NCI-H460 (cell line): ENCODE data around the gene AIRE. TPM values are rescaled to one million over a fixed set of nuclear protein-coding genes. Genes with fewer than 3 reads are reported as not detected.

Experiments
- DNase-seq: peaks from one replicate; pipeline ENCODE4 v3.0.0-alpha.2; 2016; ENCODE audit warnings: low read depth; ENCODE audit errors: extremely low read depth
- total RNA-seq: library from RNA; depleted of rRNA; stranded (reverse); fragments of >200 nt; shearing (Covaris generic); gene quantifications from 2 replicates; pipeline ENCODE4 v1.2.3, GENCODE V29; 2014

Gene AIRE
- total RNA-seq, 1 experiment from 2014 or later: not detected

DNA sequence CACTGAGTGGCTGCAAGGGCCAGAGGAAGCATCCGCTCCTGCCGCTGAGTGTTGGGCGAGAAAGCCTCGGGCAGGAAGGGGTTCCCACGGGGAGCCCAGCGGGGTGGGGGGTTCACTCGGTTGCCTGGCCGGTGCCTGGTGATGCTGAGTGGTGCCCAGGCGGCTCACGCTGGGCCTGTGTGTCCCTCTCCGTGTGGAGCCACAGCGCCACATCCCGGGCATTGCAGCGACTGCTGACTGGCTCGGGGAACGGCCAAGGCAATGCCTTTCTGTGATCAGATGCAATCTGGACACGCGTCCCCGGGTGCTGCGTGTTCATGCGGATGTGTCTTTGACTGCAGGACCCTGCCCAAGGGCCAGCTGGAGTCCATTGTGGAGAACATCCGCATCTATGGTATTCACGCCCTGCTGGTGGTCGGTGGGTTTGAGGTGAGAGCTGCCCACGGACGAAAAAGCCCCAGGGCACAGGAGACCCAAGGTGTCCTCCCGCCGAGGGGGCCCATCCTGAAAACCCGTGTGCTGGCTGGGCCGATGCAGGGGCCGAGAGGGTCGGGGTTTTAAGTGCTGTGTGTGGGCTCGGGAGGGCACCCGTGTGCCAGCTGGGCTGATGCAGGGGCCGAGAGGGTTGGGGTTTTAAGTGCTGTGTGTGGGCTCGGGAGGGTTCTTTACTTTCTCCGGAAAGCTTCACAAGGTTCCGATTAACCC is 37.1 kb downstream of the AIRE start:
- no peak for DNase-seq

DNA sequence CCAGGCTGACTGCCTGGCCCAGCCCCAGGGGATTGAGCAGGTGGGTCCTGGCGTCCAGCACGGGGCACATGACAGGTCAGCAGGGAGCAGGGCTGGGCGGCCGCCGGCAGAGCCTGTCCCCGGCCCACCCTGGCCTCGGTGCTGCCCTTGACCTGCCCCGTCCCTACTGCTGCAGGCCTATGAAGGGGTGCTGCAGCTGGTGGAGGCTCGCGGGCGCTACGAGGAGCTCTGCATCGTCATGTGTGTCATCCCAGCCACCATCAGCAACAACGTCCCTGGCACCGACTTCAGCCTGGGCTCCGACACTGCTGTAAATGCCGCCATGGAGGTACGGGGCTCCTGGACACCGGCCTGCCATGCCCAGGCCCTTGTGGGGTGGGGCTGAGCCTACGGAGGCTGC is 37.9 kb downstream of the AIRE start:
- DNase-seq: no peak

DNA sequence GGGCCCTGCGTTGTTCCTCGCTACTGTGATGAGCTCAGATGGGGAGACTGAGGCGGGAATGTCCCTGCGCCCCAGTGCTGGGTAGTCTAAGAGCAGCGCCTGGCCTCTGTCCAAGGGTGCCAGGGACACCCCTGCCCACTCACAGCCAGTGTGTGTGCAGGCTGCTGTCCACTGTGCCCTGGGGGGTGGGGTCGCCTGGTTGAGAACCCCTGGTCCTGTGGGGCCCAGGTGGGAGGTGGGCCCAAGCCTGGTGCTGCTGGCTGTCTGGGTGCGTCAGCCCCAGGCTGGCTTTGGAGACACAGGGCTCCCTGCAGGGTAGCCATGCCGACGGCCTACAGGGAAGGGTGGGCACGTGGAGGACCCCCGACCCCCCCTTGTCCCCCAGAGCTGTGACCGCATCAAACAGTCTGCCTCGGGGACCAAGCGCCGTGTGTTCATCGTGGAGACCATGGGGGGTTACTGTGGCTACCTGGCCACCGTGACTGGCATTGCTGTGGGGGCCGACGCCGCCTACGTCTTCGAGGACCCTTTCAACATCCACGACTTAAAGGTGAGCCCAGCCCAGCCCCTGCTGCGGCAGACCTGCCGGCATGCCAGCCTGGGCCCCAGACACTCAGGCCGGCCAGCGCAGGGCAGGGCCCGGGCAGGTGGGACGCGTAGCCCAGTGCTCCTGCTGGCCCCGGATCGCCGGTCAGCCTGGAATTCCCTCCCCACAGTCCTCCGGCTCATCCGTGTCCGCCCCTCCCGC is 38.6 kb downstream of the AIRE start:
- DNase-seq: no peak

DNA sequence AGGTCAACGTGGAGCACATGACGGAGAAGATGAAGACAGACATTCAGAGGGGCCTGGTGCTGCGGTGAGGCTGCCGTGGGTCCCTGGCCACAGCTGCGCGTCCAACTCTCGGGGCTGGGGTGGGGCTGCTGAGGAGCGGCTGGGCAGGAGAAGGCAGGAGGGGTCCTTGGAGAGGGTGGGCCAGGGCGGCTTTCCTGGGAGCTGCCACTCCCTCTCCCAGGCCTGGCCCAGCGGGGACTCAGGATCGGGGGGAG is 39.1 kb downstream of the AIRE start:
- no peak for DNase-seq

DNA sequence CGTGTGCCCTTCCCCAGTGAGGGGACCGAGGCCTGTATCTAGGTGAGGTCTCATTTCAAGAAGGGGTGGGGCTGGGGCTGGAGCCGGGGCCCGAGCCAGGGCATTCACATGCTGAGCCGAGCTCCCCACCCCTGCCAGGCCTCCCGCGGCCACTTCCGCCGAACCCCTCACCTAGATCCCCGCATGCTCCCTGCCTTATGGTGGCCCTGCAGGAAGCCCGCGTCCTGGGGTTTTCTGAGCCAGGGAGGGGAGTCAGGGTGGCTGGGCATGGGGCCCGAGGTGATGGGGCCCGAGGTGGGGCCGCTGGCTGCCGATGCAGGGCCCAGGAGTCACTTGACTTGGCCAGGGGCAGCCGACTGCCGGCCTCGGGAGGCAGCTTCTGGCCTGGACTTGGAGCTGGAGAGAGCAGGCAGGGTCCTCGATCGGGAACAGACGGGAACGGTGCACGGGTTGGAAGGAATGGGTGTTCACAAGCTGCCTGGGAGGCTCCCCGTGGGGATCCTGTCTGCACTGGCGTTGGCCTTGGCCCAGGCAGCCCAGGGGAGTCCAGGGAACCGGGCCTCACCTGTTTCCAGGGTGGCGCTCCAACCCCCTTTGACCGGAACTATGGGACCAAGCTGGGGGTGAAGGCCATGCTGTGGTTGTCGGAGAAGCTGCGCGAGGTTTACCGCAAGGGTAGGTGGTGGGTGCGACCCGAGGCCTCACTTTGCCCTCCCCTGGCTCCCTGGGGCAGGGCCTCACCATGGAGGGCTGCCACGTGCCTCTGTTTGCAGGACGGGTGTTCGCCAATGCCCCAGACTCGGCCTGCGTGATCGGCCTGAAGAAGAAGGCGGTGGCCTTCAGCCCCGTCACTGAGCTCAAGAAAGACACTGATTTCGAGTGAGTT is 40.0 kb downstream of the AIRE start:
- no peak for DNase-seq

DNA sequence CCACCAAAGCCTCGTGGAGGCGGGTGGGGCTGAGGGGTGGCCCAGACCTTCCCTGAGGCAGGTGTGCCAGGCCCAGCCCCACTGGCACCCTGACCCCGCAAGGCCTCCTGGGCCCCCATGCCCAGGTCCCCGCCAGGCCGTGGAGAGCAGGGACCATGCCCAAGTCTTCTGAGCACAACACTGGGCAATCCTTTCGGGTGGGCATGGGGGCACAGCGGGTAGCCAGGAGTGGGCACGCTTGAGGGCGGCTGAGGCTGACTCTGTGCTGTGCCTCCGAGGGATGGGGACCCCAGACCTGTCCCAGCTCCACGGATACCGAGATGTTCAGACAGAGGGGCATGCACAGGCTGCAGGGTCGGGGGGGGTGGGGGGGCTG is 40.6 kb downstream of the AIRE start:
- DNase-seq: no peak

DNA sequence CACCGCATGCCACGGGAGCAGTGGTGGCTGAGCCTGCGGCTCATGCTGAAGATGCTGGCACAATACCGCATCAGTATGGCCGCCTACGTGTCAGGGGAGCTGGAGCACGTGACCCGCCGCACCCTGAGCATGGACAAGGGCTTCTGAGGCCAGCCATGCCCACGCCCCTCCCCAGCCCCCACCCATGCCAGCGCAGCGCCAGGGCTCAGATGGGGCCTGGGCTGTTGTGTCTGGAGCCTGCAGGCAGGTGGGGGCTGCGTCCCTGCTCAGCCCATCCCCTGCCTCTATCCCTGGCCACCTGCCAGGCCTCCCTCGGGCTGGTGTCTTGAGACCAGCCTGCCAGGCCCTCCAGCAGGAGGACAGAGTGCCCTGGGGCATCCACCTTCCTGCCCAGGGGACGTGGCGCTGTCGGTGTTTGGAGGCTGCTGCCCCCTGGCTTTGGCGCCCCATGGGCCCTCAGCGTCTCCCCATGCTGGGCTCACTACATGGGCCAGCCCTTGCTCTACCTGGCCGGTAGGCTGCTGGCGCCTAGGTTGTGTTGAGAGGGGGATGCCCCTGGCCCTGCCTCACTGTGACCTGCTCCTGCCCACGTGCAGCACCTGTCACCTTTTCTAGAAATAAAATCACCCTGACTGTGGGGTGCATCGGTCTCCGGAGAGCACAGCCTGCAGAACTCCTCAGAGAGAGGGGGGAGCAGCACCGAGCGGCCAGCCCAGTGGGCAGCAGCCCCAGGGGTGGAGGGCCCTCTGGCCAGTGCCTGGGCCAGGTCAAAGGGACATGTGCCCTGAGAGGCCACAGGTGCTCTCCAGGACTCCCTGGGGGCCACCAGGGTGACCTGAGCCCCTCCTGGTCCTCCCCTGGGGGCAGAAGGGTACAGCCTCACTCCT is 41.3 kb downstream of the AIRE start:
- no peak for DNase-seq

DNA sequence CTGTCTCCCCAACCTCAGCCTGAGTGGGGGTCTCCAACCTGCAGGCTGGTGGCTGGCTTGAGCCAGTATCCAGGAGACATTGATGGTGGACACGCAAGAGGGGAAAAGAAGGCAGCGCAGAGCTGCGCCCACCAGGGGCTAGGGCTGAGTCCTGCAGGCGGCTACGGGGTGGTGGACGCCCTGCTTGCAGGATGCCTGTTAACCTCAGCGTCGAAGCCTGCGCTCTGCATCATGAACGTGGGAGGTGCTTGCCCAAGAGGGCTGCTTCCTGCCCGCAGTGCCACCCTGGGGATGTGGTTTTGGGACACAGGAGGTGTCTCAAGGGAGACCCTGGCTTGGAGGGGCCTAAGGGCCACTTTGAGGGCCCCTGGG is 41.9 kb downstream of the AIRE start:
- no peak for DNase-seq

DNA sequence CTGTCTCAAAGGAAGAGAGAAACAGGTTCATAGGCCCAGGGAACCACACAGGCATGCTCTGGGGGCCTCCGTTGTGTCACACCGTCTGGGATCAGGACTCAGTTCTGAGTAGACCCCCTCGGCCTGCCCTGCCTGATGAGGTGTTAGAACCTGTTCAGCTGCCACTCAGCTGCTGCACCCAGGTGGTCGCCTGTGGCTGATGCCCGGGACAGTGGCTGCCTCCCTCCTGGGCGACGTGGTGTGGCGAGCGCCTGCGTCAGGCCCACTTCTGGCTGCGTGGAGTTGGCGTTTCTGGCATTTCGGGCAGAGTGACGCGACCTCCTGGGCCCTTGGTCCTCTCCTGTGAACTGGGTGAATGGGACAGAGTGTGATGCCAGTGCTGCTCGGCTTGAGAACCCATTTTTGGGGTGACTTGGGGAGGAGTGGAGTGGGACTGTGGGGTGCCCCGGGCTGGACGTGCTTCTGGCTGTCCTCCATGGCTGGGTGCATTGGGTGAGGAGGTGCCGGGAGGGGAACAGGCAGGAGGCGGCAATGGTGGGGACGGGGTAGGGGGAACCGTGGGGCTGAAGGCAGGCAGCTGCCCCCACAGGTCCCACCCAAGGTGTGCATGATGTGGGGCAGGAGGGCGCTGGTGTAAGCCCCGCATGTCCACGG is 42.7 kb downstream of the AIRE start:
- DNase-seq: no peak

DNA sequence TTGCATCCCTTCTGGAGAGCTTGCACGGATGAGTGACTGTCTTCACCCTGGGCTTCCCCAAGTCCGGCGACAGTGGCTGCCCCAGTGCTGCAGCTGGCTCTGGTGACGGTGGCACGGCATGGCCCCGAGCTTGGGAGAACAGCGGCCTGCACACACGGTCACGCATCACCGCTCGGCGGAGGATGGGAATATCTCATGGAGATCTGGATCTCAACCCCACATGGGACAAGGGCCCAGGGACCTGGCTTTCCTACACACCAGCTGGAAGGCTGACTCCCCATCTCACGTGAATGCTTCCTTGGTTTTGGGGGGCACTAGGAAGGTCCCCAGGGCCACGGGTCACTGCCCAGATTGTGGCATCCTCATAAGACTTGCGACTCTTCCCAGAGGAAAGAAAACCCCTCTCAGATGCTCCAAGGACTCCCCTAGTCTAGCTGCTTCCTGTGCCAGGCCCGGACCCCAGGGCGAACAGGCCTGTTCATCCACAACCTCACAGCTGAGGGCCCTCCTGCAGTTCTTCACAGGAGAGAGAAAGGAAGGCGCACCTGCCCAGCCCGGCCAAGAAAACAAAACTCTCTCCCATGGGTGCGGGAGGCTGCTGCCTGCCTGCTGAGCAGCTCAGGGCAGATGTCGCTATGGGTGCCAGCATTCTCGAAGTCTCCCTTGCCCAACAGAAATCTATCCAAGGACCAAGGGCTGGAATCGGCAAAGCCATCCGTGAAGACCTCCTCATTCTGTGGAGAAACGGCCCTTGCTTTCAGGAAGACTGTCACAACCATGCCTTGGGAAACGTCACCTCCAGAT is 43.6 kb downstream of the AIRE start:
- DNase-seq: no peak

DNA sequence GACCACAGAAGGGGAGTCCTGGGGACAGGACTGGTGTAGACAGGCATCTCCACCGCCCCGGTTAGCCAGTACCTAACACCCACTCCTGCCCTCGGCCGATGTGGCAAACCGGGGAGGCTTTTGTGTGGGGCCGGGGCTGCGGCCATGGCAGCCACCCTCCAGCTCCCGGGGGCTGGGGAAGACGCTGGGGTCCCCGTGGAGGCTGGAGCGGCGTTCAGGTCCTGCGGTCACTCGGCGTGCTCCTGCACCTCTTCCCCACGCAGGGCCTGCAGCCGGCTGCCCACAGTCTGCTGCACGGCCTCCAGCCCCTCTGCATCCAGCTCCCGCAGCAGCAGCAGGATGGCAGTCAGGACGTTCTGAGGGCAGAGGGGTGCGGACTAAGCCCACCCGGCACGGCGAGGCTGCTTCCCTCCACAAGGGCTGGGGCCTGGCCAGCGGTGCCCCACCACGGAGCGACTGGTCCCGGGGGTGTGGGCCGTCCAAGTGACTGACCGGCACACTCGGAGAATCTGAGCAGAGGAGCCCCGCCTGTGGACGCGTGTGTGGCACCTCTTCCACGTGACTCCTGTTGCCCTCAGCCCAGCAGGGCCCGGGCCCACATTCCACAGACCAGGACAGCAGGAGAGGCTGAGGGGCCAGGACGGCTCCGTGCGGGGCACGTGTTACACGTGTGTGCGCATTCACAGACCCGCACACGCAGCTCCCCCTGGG is 44.5 kb downstream of the AIRE start:
- no peak for DNase-seq

DNA sequence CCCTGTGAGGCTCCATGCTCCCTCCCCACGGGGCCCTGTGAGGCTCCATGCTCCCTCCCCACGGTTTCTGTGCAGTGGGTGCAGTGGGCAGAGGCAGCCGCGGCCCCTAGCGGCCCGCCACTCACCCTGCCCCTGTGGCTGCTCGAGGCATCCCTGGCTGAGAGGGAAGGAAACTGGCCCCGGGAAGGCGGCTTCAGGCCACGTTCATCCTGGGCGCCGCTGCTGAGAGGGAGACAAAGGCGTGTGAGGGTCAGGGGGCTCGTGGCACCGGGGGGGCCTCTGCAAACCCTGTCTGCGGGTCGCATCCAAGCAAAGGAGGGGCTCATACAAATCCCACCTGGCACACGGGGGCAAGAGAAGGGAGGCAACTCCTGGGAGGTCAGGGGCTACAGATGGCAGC is 45.0 kb downstream of the AIRE start:
- no peak for DNase-seq

DNA sequence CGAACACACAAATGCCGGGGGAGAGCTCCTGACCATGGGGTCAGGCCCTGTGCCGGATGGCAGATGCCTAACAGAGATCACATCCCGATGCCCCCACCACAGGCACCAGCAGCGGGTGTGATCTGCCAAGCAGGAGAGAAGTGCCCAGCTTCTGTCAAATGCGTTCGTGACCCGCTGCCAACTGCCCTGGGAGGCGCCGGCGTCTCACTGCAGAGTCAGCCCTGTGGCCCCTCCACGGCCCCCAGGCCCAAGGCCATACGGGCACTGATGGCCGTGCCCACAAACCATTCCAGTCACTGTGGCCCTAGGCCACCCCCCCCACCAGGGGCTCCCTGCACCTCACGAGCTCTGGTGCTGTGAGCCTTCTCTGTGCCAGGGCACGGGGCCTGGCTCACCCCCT is 45.5 kb downstream of the AIRE start:
- no peak for DNase-seq

DNA sequence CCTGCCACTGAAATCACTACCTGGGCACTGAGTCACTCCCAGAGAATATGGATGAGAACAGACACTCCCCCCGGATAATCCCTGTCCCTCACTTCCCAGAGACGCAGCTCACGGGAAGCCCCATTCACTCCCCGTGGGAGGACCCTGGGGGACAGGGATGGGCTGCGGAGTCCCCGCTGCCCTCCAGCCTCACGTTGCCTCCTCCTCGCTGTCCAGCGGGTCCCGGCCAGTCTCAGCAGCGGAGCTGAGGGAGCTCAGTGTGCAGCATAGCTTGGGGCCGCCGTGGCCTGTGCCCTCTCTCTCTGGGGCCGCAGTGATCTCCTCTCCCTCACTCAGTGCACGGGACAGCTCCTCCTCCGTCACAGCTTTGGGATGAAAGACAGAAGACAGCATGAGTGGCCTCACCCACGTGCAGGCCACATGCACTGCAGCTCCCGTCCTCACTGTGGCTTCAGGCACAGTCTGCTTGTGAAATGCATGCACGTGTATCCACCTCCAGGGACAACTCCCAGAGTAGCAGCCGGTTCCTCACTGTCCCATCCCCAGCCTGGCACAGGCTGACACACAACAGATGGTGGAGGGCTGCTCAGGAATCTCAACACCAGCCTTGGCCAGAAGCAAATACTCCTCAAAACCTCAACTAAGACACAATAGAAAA is 46.1 kb downstream of the AIRE start:
- DNase-seq: no peak

DNA sequence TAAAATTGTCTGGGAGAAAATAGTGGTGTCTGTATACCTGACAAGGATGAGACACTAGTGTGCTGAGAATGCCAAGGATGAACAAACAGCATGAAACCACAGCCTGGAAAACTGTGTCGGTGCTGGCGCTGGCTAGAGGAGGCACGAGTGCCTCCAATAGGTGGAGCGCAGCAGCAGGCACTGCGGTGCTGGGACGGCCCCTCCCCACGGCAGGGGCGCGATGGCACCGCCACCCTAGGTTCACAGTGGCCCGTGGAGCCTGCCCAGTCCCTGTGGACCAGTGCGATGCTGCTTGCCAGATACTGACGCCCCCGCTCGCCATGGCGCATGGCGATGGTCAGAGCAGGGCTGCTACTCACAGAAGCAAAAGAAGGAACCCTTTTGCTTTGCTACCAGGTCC is 46.7 kb downstream of the AIRE start:
- no peak for DNase-seq

DNA sequence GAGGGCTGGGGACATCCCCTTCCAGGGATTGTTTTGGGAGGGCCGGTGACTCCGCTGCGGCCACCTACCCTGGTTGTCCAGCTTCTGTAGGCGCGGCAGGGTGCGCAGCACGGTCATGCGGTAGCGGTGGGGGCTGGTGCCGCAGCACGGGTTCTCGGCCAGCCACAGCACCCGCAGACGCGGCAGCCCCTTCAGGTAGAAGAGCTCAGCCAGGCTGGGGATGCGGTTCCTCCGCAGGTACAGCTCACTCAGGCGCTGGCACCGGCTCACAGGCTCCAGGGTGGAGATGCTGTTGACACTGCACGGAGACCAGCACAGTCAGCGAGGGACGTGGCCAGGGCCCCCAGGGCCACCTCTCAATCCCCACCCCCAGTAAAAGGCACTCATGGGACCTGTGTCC is 47.3 kb downstream of the AIRE start:
- DNase-seq: no peak

DNA sequence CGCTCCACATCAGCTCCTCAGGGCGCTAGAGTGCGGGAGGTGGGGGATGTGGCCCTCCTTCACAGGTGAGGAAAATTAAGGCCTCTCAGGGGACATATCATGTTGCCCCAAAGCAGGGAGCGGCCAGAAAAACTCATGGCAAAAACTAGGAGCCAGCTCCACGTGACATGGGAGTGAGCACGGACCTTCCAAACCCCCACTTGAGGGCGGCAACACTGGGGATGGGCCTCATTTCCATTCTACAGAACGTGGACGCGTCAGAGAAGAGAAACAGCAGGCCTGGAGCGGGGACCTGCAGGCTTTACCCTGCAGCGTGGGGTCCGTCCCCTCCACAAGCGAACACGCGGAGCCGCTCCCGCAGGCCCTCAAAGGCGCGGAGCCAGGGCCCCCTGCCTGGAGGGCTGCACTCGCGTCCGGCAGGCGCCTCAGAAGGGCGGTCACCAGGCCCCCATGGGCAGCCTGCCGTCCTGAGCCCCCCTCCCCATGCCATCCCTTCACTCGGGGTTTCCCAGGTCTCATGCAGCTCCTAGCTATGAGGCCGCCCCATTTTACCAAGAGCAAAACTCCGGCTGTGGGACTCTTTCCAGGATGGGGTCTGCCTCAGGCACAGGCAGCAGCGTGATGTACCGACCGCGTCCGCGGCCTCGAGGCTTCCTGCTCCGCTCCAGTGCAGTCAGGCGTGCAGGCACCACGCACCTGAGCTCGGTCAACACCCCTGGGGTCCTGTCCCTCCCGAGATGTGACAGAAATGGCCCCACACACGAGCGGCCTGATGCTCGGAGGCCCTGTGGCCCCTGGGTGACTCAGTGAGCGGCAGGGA is 48.0 kb downstream of the AIRE start:
- DNase-seq: no peak
